A549 (cell line): ENCODE results near the gene TCF20. TPM values are rescaled to one million over a fixed set of nuclear protein-coding genes. Genes with fewer than 3 reads are reported as not detected.

ENCODE experiments used
- ATAC-seq, 2 experiments: fragments of 200-7000 bp in 1 of 2; fragments of >200 bp in 1 of 2; cut with Nextera tagmentation in 1 of 2; cut with Tn5 transposase in 1 of 2; 3 replicates each; pipeline versions ENCODE4 v1.8.0 to v1.9.1; 2018 to 2020; ENCODE audit warnings: mild to moderate bottlenecking in 1 of 2, moderate library complexity in 1 of 2
- CTCF ChIA-PET: fragments of 300-600 bp; sonication (Branson Sonifier 250); formaldehyde crosslinking; extraction: SDS; loops from one replicate; lab custom pipeline; 2021; ENCODE audit warnings: antibody characterized with exemption, inconsistent platforms; lab: Yijun Ruan, JAX
- POLR2A ChIA-PET: fragments of 350-600 bp; formaldehyde crosslinking; extraction: SDS; loops from one replicate; lab custom pipeline; 2021; ENCODE audit warnings: antibody characterized with exemption, inconsistent platforms; lab: Yijun Ruan, JAX
- DNase-seq, 2 experiments: peaks; one replicate each; pipeline versions ENCODE4 v3.0.0 to v3.0.0-alpha.2; 2011 to 2016; ENCODE audit warnings: low read depth in 1 of 2, low spot score in 1 of 2
- FAIRE-seq: peaks from 2 replicates; lab custom pipeline; 2011; peaks lifted over from hg19 to GRCh38; lab: Jason Lieb, UNC
- H3K27ac ChIP-seq, 2 experiments: fragments of >200 bp; sonication (Bioruptor Twin); formaldehyde crosslinking; 3 replicates each; pipeline ENCODE4 v1.5.1; 2016 to 2017
- H3K4me1 ChIP-seq: fragments of >200 bp; sonication (Bioruptor Twin); formaldehyde crosslinking; 3 replicates; pipeline ENCODE4 v1.6.1; 2016
- H3K4me2 ChIP-seq: fragments of >200 bp; sonication (Bioruptor Twin); formaldehyde crosslinking; 3 replicates; pipeline ENCODE4 v1.6.1; 2016
- H3K4me3 ChIP-seq: fragments of >200 bp; sonication (Bioruptor Twin); formaldehyde crosslinking; 3 replicates; pipeline ENCODE4 v1.5.1; 2016
- H3K9me3 ChIP-seq: fragments of >200 bp; sonication (Bioruptor Twin); formaldehyde crosslinking; 3 replicates; pipeline ENCODE4 v1.6.1; 2016
- BHLHE40 ChIP-seq: IDR thresholded peaks from 2 replicates; pipeline ENCODE4 v1.6.1; 2012; ENCODE audit warnings: low read depth, low read length, inconsistent platforms
- CBX2 ChIP-seq: fragments of 200-600 bp; sonication (generic); IDR thresholded peaks from 2 replicates; pipeline ENCODE4 v1.6.1; 2016; ENCODE audit warnings: low read depth, mild to moderate bottlenecking, borderline replicate concordance
- CHD2 ChIP-seq: fragments of 150-350 bp; IDR thresholded peaks from 2 replicates; pipeline ENCODE4 v1.6.1; 2014; ENCODE audit warnings: low read length; ENCODE audit not compliant: partially characterized antibody
- CTCF ChIP-seq: fragments of >200 bp; sonication (Bioruptor Twin); formaldehyde crosslinking; IDR thresholded peaks from 3 replicates; pipeline ENCODE4 v1.5.1; 2016
- ELK1 ChIP-seq: fragments of 150-350 bp; IDR thresholded peaks from 2 replicates; pipeline ENCODE4 v1.6.1; 2014; ENCODE audit warnings: low read depth, mild to moderate bottlenecking, low read length
- ESRRA ChIP-seq: fragments of 150-350 bp; IDR thresholded peaks from 2 replicates; pipeline ENCODE4 v1.6.1; 2014; ENCODE audit warnings: mild to moderate bottlenecking, low read length, borderline replicate concordance
- FOXS1 ChIP-seq: fragments of 250-450 bp; sonication (Bioruptor Pico); IDR thresholded peaks from 2 replicates; pipeline ENCODE4 v1.5.0; 2020; ENCODE audit warnings: mild to moderate bottlenecking, moderate library complexity
- GATA3 ChIP-seq: IDR thresholded peaks from 2 replicates; pipeline ENCODE4 v1.6.1; 2012; ENCODE audit warnings: borderline replicate concordance
- HES2 ChIP-seq: fragments of >200 bp; sonication (Bioruptor Twin); formaldehyde crosslinking; IDR thresholded peaks from 2 replicates; pipeline ENCODE4 v1.6.1; 2016
- HEYL ChIP-seq: fragments of 250-450 bp; sonication (Bioruptor Pico); IDR thresholded peaks from 2 replicates; pipeline ENCODE4 v1.8.0; 2021; ENCODE audit warnings: mild to moderate bottlenecking, moderate library complexity
- HOXA7 ChIP-seq: fragments of 250-450 bp; sonication (Bioruptor Pico); IDR thresholded peaks from 2 replicates; pipeline ENCODE4 v1.5.0; 2020; ENCODE audit warnings: mild to moderate bottlenecking, moderate library complexity
- JUN ChIP-seq, 2 experiments: fragments of >200 bp; sonication (Bioruptor Twin); formaldehyde crosslinking; IDR thresholded peaks; 2 replicates in 1 of 2; 3 replicates in 1 of 2; pipeline ENCODE4 v1.6.1; 2016 to 2017
- JUNB ChIP-seq: fragments of >200 bp; sonication (Bioruptor Twin); formaldehyde crosslinking; IDR thresholded peaks from 2 replicates; pipeline ENCODE4 v1.6.1; 2016
- KDM5A ChIP-seq: fragments of 200-600 bp; sonication (generic); IDR thresholded peaks from 2 replicates; pipeline ENCODE4 v1.6.1; 2016; ENCODE audit warnings: antibody characterized with exemption, mild to moderate bottlenecking
- MAFK ChIP-seq: fragments of 450-650 bp; IDR thresholded peaks from 2 replicates; pipeline ENCODE4 v1.6.1; 2014; ENCODE audit not compliant: partially characterized antibody
- MAZ ChIP-seq: fragments of 150-350 bp; IDR thresholded peaks from 2 replicates; pipeline ENCODE4 v1.6.1; 2014; ENCODE audit warnings: antibody characterized with exemption, low read depth, low read length, borderline replicate concordance
- PHF8 ChIP-seq: fragments of 200-600 bp; sonication (generic); IDR thresholded peaks from 2 replicates; pipeline ENCODE4 v1.6.1; 2016; ENCODE audit warnings: low read depth, mild to moderate bottlenecking, antibody characterized with exemption, moderate library complexity, borderline replicate concordance
- POLR2A ChIP-seq: IDR thresholded peaks from 2 replicates; pipeline ENCODE4 v1.6.1; 2012; ENCODE audit warnings: mild to moderate bottlenecking, low read length
- RARB ChIP-seq: fragments of 250-450 bp; sonication (Bioruptor Pico); IDR thresholded peaks from 2 replicates; pipeline ENCODE4 v1.8.0; 2021; ENCODE audit warnings: mild to moderate bottlenecking, moderate library complexity
- RCOR1 ChIP-seq: fragments of 150-350 bp; IDR thresholded peaks from 2 replicates; pipeline ENCODE4 v1.6.1; 2014; ENCODE audit warnings: antibody characterized with exemption, low read length, low read depth
- RNF2 ChIP-seq: fragments of 200-600 bp; sonication (generic); IDR thresholded peaks from 2 replicates; pipeline ENCODE4 v1.6.1; 2016; ENCODE audit warnings: low read depth, mild to moderate bottlenecking, antibody characterized with exemption, moderate library complexity, borderline replicate concordance
- SMC3 ChIP-seq: fragments of >200 bp; sonication (Bioruptor Twin); formaldehyde crosslinking; IDR thresholded peaks from 3 replicates; pipeline ENCODE4 v1.6.1; 2018; ENCODE audit warnings: inconsistent platforms
- TFCP2L1 ChIP-seq: fragments of 250-450 bp; sonication (Bioruptor Pico); IDR thresholded peaks from 2 replicates; pipeline ENCODE4 v1.5.0; 2021; ENCODE audit warnings: mild to moderate bottlenecking
- TP53 ChIP-seq: fragments of 250-450 bp; sonication (Bioruptor Pico); IDR thresholded peaks from 2 replicates; pipeline ENCODE4 v1.5.0; 2021; ENCODE audit warnings: mild to moderate bottlenecking, moderate library complexity
- USF2 ChIP-seq: fragments of 450-650 bp; IDR thresholded peaks from 2 replicates; pipeline ENCODE4 v1.6.1; 2014; ENCODE audit warnings: antibody characterized with exemption
- ZC3H11A ChIP-seq: fragments of 450-650 bp; IDR thresholded peaks from 2 replicates; pipeline ENCODE4 v1.6.1; 2014; ENCODE audit warnings: antibody characterized with exemption, mild to moderate bottlenecking
- ZNF302 ChIP-seq: fragments of 250-450 bp; sonication (Bioruptor Pico); IDR thresholded peaks from 2 replicates; pipeline ENCODE4 v1.9.0; 2021; ENCODE audit warnings: inconsistent platforms, mild to moderate bottlenecking, moderate library complexity
- WGBS: methylation state at CpG from one replicate; pipeline ENCODE4 v1.1.6; 2017; ENCODE audit errors: missing lambda C conversion rate; 5-methylcytosine and 5-hydroxymethylcytosine counted together
- polyA plus RNA-seq, 4 experiments: library from polyadenylated mRNA; depleted of rRNA in 3 of 4; stranded (reverse); fragments of >200 nt; fragmentation: RNase III in 1 of 4; extraction: RNeasy Plus Mini Kit Qiagen cat#74134 plus additional on column Dnase treatment in 1 of 4; gene quantifications; 2 replicates in 3 of 4; 3 replicates in 1 of 4; pipeline ENCODE4 v1.2.3, GENCODE V29; 2011 to 2017

Gene TCF20
- polyA plus RNA-seq, 2 of the 4 experiments (the other 2 are of a cell fraction) = 11.9 to 16.5 TPM

- ATAC-seq (no peak), DNase-seq (no peak), FAIRE-seq (no peak)
- WGBS = 97% methylated on average over 4 of the region's 4 CpGs
- ChIA-PET CTCF (interaction anchor here (1.0 kb wide), 1 partner anchor 44 kb away, joined by 3 read pairs; no protein-coding TSS in a partner anchor), POLR2A (no interaction called here)
- Histone ChIP-seq H3K4me3 (no peak overlapping the region), H3K4me2 (no peak overlapping the region), H3K27ac (no peak overlapping the region), H3K9me3 (peaks cover 6% of the 10 kb centered on the region; the same call in 1 of the 3 replicates), H3K4me1 (no peaks in the 10 kb centered on the region)
- TF ChIP-seq MAFK (peak; percentile 21), POLR2A (no peak)
- TF ChIP-seq, all 56 proteins: peak for 1
Measured at GRCh38 chr22:42236268-42236667, 34.2 kb downstream of the TCF20 start.

- FAIRE-seq (no peak), DNase-seq (no peak), ATAC-seq (no peak)
- no peak overlapping the region for H3K4me3 ChIP-seq
- no peak overlapping the region for H3K27ac ChIP-seq
- POLR2A ChIA-PET = no interaction called here
- WGBS = 84% methylated on average over 3 of the region's 3 CpGs
- peaks cover 6% of the 10 kb centered on the region; the same call in 1 of the 3 replicates for H3K9me3 ChIP-seq
- H3K4me2 ChIP-seq = no peak overlapping the region
- 0 out of 3 replicates have a peak, but pooled peaks cover 5% of the 10 kb centered on the region for H3K4me1 ChIP-seq
- CTCF ChIA-PET = no interaction called here
- TF ChIP-seq FOXS1 (CRISPR knock-in tag) (no peak), MAZ (no peak), RARB (CRISPR knock-in tag) (no peak), BHLHE40 (no peak), CBX2 (no peak), JUNB (no peak), PHF8 (no peak), TP53 (CRISPR knock-in tag) (no peak), ZC3H11A (no peak), RNF2 (no peak), CTCF (no peak), HEYL (CRISPR knock-in tag) (no peak), ELK1 (no peak)
Measured at GRCh38 chr22:42233879-42234278, 36.6 kb downstream of the TCF20 start.

GRCh38 chr22:42231929-42232328 lies 38.5 kb downstream of the TCF20 start:
- POLR2A ChIA-PET = no interaction called here
- WGBS = 96% methylated on average over 3 of the region's 3 CpGs
- no peak for TF ChIP-seq SMC3
- TF ChIP-seq MAFK = no peak
- no peak for TF ChIP-seq KDM5A
- TF ChIP-seq POLR2A = no peak
- no peak for TF ChIP-seq ZNF302 (CRISPR knock-in tag)
- TF ChIP-seq ELK1 = no peak
- no peak for TF ChIP-seq GATA3
- TF ChIP-seq USF2 = no peak
- no peak for TF ChIP-seq TFCP2L1 (CRISPR knock-in tag)
- no peak for TF ChIP-seq JUN (IDR thresholded peaks at IDR 0.05)
- TF ChIP-seq CHD2 = no peak
- TF ChIP-seq ESRRA = no peak
- no peak for TF ChIP-seq HOXA7 (CRISPR knock-in tag)
- TF ChIP-seq HES2 = no peak
- TF ChIP-seq HEYL (CRISPR knock-in tag) = no peak
- TF ChIP-seq RCOR1 = no peak
- ATAC-seq (no peak), FAIRE-seq (no peak), DNase-seq (no peak)
- H3K9me3 ChIP-seq = no peaks in the 10 kb centered on the region
- 0 out of 3 replicates have a peak, but pooled peaks cover 5% of the 10 kb centered on the region for H3K4me1 ChIP-seq
- H3K4me3 ChIP-seq = no peak overlapping the region
- CTCF ChIA-PET = no interaction called here
- no peak overlapping the region for H3K27ac ChIP-seq
- no peak overlapping the region for H3K4me2 ChIP-seq
